OCI-LY1 (cell line): ENCODE measurements around the gene GCSH.

Source experiments
- H2AFZ ChIP-seq: fragments of 200-600 bp; sonication (generic), shearing (Covaris generic); 2 replicates; pipeline ENCODE4 v1.6.0; 2014; ENCODE audit warnings: antibody characterized with exemption, mild to moderate bottlenecking, low read length
- H3F3A ChIP-seq: fragments of 200-600 bp; sonication (generic), shearing (Covaris generic); 2 replicates; pipeline ENCODE4 v1.6.0; 2014; ENCODE audit warnings: mild to moderate bottlenecking, antibody characterized with exemption, low read length, moderate library complexity; ENCODE audit not compliant: insufficient read depth
- H3K27ac ChIP-seq: fragments of 200-600 bp; sonication (generic); 2 replicates; pipeline ENCODE4 v1.5.1; 2014; ENCODE audit warnings: low read length, mixed run types, mild to moderate bottlenecking, low read depth; ENCODE audit not compliant: poor library complexity, severe bottlenecking
- H3K27me3 ChIP-seq: fragments of 200-600 bp; sonication (generic); 2 replicates; pipeline ENCODE4 v1.6.0; 2014; ENCODE audit warnings: antibody characterized with exemption, mild to moderate bottlenecking, low read length, moderate library complexity; ENCODE audit not compliant: insufficient read depth
- H3K36me3 ChIP-seq: fragments of 200-600 bp; sonication (generic); 2 replicates; pipeline ENCODE4 v1.6.1; 2014; ENCODE audit warnings: mild to moderate bottlenecking, antibody characterized with exemption, low read length, moderate library complexity, mixed read lengths; ENCODE audit not compliant: insufficient read depth
- H3K4me1 ChIP-seq: fragments of 200-600 bp; sonication (generic); 2 replicates; pipeline ENCODE4 v1.5.1; 2014; ENCODE audit warnings: mild to moderate bottlenecking, low read length, moderate library complexity; ENCODE audit not compliant: insufficient read depth, severe bottlenecking
- H3K4me2 ChIP-seq: fragments of 200-600 bp; sonication (generic), shearing (Covaris generic); 2 replicates; pipeline ENCODE4 v1.6.1; 2014; ENCODE audit warnings: low read length
- H3K4me3 ChIP-seq: fragments of 200-600 bp; sonication (generic); 2 replicates; pipeline ENCODE4 v1.5.1; 2014; ENCODE audit warnings: low read length, low read depth, mild to moderate bottlenecking, mixed read lengths; ENCODE audit not compliant: poor library complexity, severe bottlenecking
- H3K79me2 ChIP-seq: fragments of 200-600 bp; shearing (Covaris generic); 2 replicates; pipeline ENCODE4 v1.6.1; 2016; ENCODE audit warnings: mixed run types, low read length, mixed read lengths; ENCODE audit not compliant: insufficient read depth
- H3K9ac ChIP-seq: fragments of 200-600 bp; sonication (generic), shearing (Covaris generic); 2 replicates; pipeline ENCODE4 v1.6.1; 2014; ENCODE audit warnings: mild to moderate bottlenecking, low read length, mixed read lengths
- H3K9me2 ChIP-seq: fragments of 200-600 bp; sonication (generic), shearing (Covaris generic); 2 replicates; pipeline ENCODE4 v1.6.1; 2014; ENCODE audit warnings: low read depth, mild to moderate bottlenecking, low read length, mixed read lengths
- H3K9me3 ChIP-seq: fragments of 200-600 bp; shearing (Covaris generic); 2 replicates; pipeline ENCODE4 v1.6.1; 2014; ENCODE audit warnings: low read length, mixed read lengths
- H4K20me1 ChIP-seq: fragments of 200-600 bp; sonication (generic), shearing (Covaris generic); 2 replicates; pipeline ENCODE4 v1.6.0; 2016; ENCODE audit warnings: mild to moderate bottlenecking, low read length; ENCODE audit not compliant: insufficient read depth
- CTCF ChIP-seq: fragments of 200-600 bp; sonication (generic), shearing (Covaris generic); IDR thresholded peaks from 2 replicates; pipeline ENCODE4 v1.5.1; 2017; ENCODE audit warnings: mild to moderate bottlenecking, antibody characterized with exemption, low read length, moderate library complexity, mixed read lengths
- EZH2 ChIP-seq: fragments of 200-600 bp; sonication (generic), shearing (Covaris generic); IDR thresholded peaks from 2 replicates; pipeline ENCODE4 v1.8.0; 2017; ENCODE audit warnings: borderline replicate concordance, mixed run types, mild to moderate bottlenecking, antibody characterized with exemption, low read length, moderate library complexity, mixed read lengths

GCSH gene

GRCh38 chr16:81140930-81141780, 45.0 kb upstream of the GCSH start:
- Histone ChIP-seq H3K27ac (no peak overlapping the region), H3K4me2 (no peak overlapping the region), H3K9ac (no peak overlapping the region), H3K9me3 (no peaks in the 10 kb centered on the region), H3K9me2 (no peaks in the 10 kb centered on the region), H4K20me1 (no peaks in the 10 kb centered on the region), H2AFZ (no peak overlapping the region), H3K4me1 (no peaks in the 10 kb centered on the region), H3K79me2 (no peaks in the 10 kb centered on the region), H3K36me3 (no peaks in the 10 kb centered on the region), H3F3A (no peaks in the 10 kb centered on the region), H3K4me3 (no peak overlapping the region), H3K27me3 (no peaks in the 10 kb centered on the region)
- TF ChIP-seq CTCF (peak; percentile 70), EZH2 (no peak)

- Histone ChIP-seq H3F3A (no peaks in the 10 kb centered on the region), H2AFZ (no peak overlapping the region), H3K27me3 (no peaks in the 10 kb centered on the region), H3K9ac (no peak overlapping the region), H3K4me2 (no peak overlapping the region), H3K4me3 (no peak overlapping the region), H3K9me3 (no peaks in the 10 kb centered on the region), H3K4me1 (no peaks in the 10 kb centered on the region), H4K20me1 (no peaks in the 10 kb centered on the region), H3K36me3 (no peaks in the 10 kb centered on the region), H3K27ac (no peak overlapping the region), H3K9me2 (no peaks in the 10 kb centered on the region), H3K79me2 (no peaks in the 10 kb centered on the region)
- TF ChIP-seq EZH2 (no peak), CTCF (no peak)
Measured at GRCh38 chr16:81138831-81139557, 42.8 kb upstream of the GCSH start.

GRCh38 chr16:81137754-81138153, 41.6 kb upstream of the GCSH start:
- no peaks in the 10 kb centered on the region for H3K4me1 ChIP-seq
- TF ChIP-seq EZH2 (no peak), CTCF (no peak)
- no peak overlapping the region for H3K4me3 ChIP-seq
- H3K4me2 ChIP-seq, result no peak overlapping the region
- no peaks in the 10 kb centered on the region for H4K20me1 ChIP-seq
- no peak overlapping the region for H3K9ac ChIP-seq
- H3K9me3 ChIP-seq, result no peaks in the 10 kb centered on the region
- no peaks in the 10 kb centered on the region for H3K79me2 ChIP-seq
- H3K9me2 ChIP-seq, result no peaks in the 10 kb centered on the region
- H3K36me3 ChIP-seq, result no peaks in the 10 kb centered on the region
- H3K27ac ChIP-seq, result no peak overlapping the region
- H3K27me3 ChIP-seq, result 0 out of 2 replicates have a peak, but pooled peaks cover 4% of the 10 kb centered on the region
- H2AFZ ChIP-seq, result no peak overlapping the region
- H3F3A ChIP-seq, result no peaks in the 10 kb centered on the region
